Activated CD8-positive, alpha-beta T cell treated with anti-CD3 and anti-CD28 coated beads, Interleukin-2, amount 10 ng/mL, durations not matched to agents 7 days and 5 days (primary cell): ENCODE data around the gene RPS23. TPM values are rescaled to one million over a fixed set of nuclear protein-coding genes. Genes with fewer than 3 reads are reported as not detected.
"Not testable (repeated sequence)": the region's sequence is repeated elsewhere in the genome, so short reads cannot be mapped to it uniquely, and the experiment has no call there.

Experiments used
- ATAC-seq: fragments of 150-1000 bp; cut with Tn5 transposase; one replicate; pipeline ENCODE4 v1.10.0; 2021; ENCODE audit warnings: moderate library complexity
- CTCF ChIA-PET: fragments of 350-600 bp; sonication (Branson Sonifier 250); formaldehyde crosslinking; loops from one replicate; lab custom pipeline; 2021; ENCODE audit warnings: antibody characterized with exemption; lab: Charles Lee
- POLR2A ChIA-PET: fragments of 350-600 bp; sonication (Branson Sonifier 250); formaldehyde crosslinking; loops from one replicate; lab custom pipeline; 2021; ENCODE audit warnings: antibody characterized with exemption; lab: Charles Lee
- DNase-seq: peaks from one replicate; pipeline ENCODE4 v3.0.0-alpha.2; 2020
- H3K27ac Mint-ChIP-seq: one replicate; pipeline ENCODE4 v1.8.0; 2021; ENCODE audit warnings: mild to moderate bottlenecking, mixed read lengths
- H3K27me3 Mint-ChIP-seq: one replicate; pipeline ENCODE4 v1.8.0; 2021; ENCODE audit warnings: low read depth, mixed read lengths
- H3K36me3 Mint-ChIP-seq: one replicate; pipeline ENCODE4 v1.8.0; 2021; ENCODE audit warnings: low read depth, mixed read lengths
- H3K4me1 Mint-ChIP-seq: one replicate; pipeline ENCODE4 v1.8.0; 2021; ENCODE audit warnings: low read depth, mixed read lengths
- H3K4me3 Mint-ChIP-seq: one replicate; pipeline ENCODE4 v1.8.0; 2021; ENCODE audit warnings: mild to moderate bottlenecking, mixed read lengths
- H3K9me3 Mint-ChIP-seq: one replicate; pipeline ENCODE4 v1.8.0; 2022; ENCODE audit warnings: mixed read lengths; ENCODE audit not compliant: insufficient read depth
- total RNA-seq, 2 experiments: library from RNA; stranded (reverse); gene quantifications; one replicate each; pipeline ENCODE4 v1.2.3, GENCODE V29; 2021

RPS23 gene
- total RNA-seq, 2 experiments from 2014 or later: 1,914 to 1,974 TPM

- H3K9me3 Mint-ChIP-seq, CTCF ChIA-PET, H3K4me1 Mint-ChIP-seq, POLR2A ChIA-PET, H3K27ac Mint-ChIP-seq, H3K27me3 Mint-ChIP-seq, H3K4me3 Mint-ChIP-seq, DNase-seq, ATAC-seq: not testable (repeated sequence)
- peaks cover 34% of the 10 kb centered on the region for H3K36me3 Mint-ChIP-seq
These were observed 10.7 kb downstream of the RPS23 start for GRCh38 chr5:82267297-82267933.

- CTCF ChIA-PET: interaction anchor here (0.8 kb wide), 1 partner anchor 10 kb away, joined by 3 read pairs; no protein-coding TSS in a partner anchor
- DNase-seq (no peak), ATAC-seq (no peak)
- Mint-ChIP-seq H3K9me3 (no peaks in the 10 kb centered on the region), H3K27ac (no peak overlapping the region), H3K27me3 (no peaks in the 10 kb centered on the region), H3K36me3 (peaks cover 24% of the 10 kb centered on the region), H3K4me3 (no peak overlapping the region), H3K4me1 (no peaks in the 10 kb centered on the region)
- POLR2A ChIA-PET: interaction anchor here (0.6 to 0.7 kb wide), 2 partner anchors 13 to 754 kb away, joined by 3 read pairs; partner anchors contain the start of gene RPS23
These were observed 13.1 kb downstream of the RPS23 start for GRCh38 chr5:82265047-82265446.

GRCh38 chr5:82259172-82259800 is 18.9 kb downstream of the RPS23 start:
- no peak overlapping the region for H3K27ac Mint-ChIP-seq
- CTCF ChIA-PET: interaction anchor here (0.6 to 1.8 kb wide), 10 partner anchors 12 to 800 kb away, joined by 3 to 7 read pairs (median 3); partner anchors contain the start of gene SSBP2
- H3K9me3 Mint-ChIP-seq: no peaks in the 10 kb centered on the region
- DNase-seq (no peak), ATAC-seq (no peak)
- H3K36me3 Mint-ChIP-seq: no peaks in the 10 kb centered on the region
- H3K4me3 Mint-ChIP-seq: no peak overlapping the region
- no peaks in the 10 kb centered on the region for H3K27me3 Mint-ChIP-seq
- POLR2A ChIA-PET: no interaction called here
- no peaks in the 10 kb centered on the region for H3K4me1 Mint-ChIP-seq

GRCh38 chr5:82257729-82258128 is 20.4 kb downstream of the RPS23 start:
- Mint-ChIP-seq H3K9me3 (no peaks in the 10 kb centered on the region), H3K4me3 (no peak overlapping the region), H3K27ac (no peak overlapping the region), H3K36me3 (no peaks in the 10 kb centered on the region), H3K4me1 (no peaks in the 10 kb centered on the region), H3K27me3 (no peaks in the 10 kb centered on the region)
- DNase-seq: no peak
- CTCF ChIA-PET: interaction anchor here (1.2 kb wide), 1 partner anchor 32 kb away, joined by 3 read pairs; no protein-coding TSS in a partner anchor
- POLR2A ChIA-PET: interaction anchor here (0.7 kb wide), 1 partner anchor 20 kb away, joined by 3 read pairs; the partner anchor contains the start of gene RPS23
- ATAC-seq: no peak

GRCh38 chr5:82257247-82257646 is 20.9 kb downstream of the RPS23 start:
- H3K27ac Mint-ChIP-seq: no peak overlapping the region
- no peaks in the 10 kb centered on the region for H3K4me1 Mint-ChIP-seq
- ATAC-seq: no peak
- no peak overlapping the region for H3K4me3 Mint-ChIP-seq
- H3K36me3 Mint-ChIP-seq: no peaks in the 10 kb centered on the region
- DNase-seq: no peak
- ChIA-PET CTCF (interaction anchor here (1.2 kb wide), 1 partner anchor 31 kb away, joined by 3 read pairs; no protein-coding TSS in a partner anchor), POLR2A (interaction anchor here (0.7 kb wide), 1 partner anchor 21 kb away, joined by 3 read pairs; the partner anchor contains the start of gene RPS23)
- no peaks in the 10 kb centered on the region for H3K9me3 Mint-ChIP-seq
- no peaks in the 10 kb centered on the region for H3K27me3 Mint-ChIP-seq

GRCh38 chr5:82255844-82256243 is 22.3 kb downstream of the RPS23 start:
- Mint-ChIP-seq H3K4me1 (no peaks in the 10 kb centered on the region), H3K27me3 (no peaks in the 10 kb centered on the region), H3K27ac (no peak overlapping the region), H3K4me3 (no peak overlapping the region), H3K9me3 (no peaks in the 10 kb centered on the region), H3K36me3 (no peaks in the 10 kb centered on the region)
- CTCF ChIA-PET: interaction anchor here (0.8 to 1.4 kb wide), 4 partner anchors 8 to 830 kb away, joined by 3 to 4 read pairs (median 3); no protein-coding TSS in a partner anchor
- POLR2A ChIA-PET: no interaction called here
- DNase-seq (no peak), ATAC-seq (no peak)

- H3K36me3 Mint-ChIP-seq: peaks cover 4% of the 10 kb centered on the region
- DNase-seq (no peak), ATAC-seq (no peak)
- peaks cover 6% of the 10 kb centered on the region for H3K9me3 Mint-ChIP-seq
- ChIA-PET CTCF (no interaction called here), POLR2A (no interaction called here)
- H3K4me3 Mint-ChIP-seq: no peak overlapping the region
- no peak overlapping the region for H3K27ac Mint-ChIP-seq
- H3K27me3 Mint-ChIP-seq: no peaks in the 10 kb centered on the region
- no peaks in the 10 kb centered on the region for H3K4me1 Mint-ChIP-seq
These were observed 25.4 kb downstream of the RPS23 start for GRCh38 chr5:82252744-82253143.

GRCh38 chr5:82246960-82247574 is 31.1 kb downstream of the RPS23 start:
- POLR2A ChIA-PET: no interaction called here

GRCh38 chr5:82244854-82245635 is 33.1 kb downstream of the RPS23 start:
- DNase-seq (no peak), ATAC-seq (no peak)
- Mint-ChIP-seq H3K4me3 (no peak overlapping the region), H3K27ac (no peak overlapping the region), H3K36me3 (peaks cover 9% of the 10 kb centered on the region), H3K4me1 (no peaks in the 10 kb centered on the region), H3K9me3 (peaks cover 15% of the 10 kb centered on the region), H3K27me3 (no peaks in the 10 kb centered on the region)
- CTCF ChIA-PET: no interaction called here
- POLR2A ChIA-PET: no interaction called here

More at GRCh38 chr5:82246960-82247574, 31.1 kb downstream of the RPS23 start:
- CTCF ChIA-PET: interaction anchor here (0.7 to 1.4 kb wide), 2 partner anchors 22 to 876 kb away, joined by 3 to 8 read pairs; no protein-coding TSS in a partner anchor
- Mint-ChIP-seq H3K27ac (no peak overlapping the region), H3K4me3 (no peak overlapping the region), H3K9me3 (peaks cover 15% of the 10 kb centered on the region), H3K4me1 (no peaks in the 10 kb centered on the region), H3K27me3 (no peaks in the 10 kb centered on the region), H3K36me3 (peaks cover 9% of the 10 kb centered on the region)
- no peak for DNase-seq
- no peak for ATAC-seq

- DNase-seq: no peak
- H3K36me3 Mint-ChIP-seq: peaks cover 9% of the 10 kb centered on the region
- H3K27ac Mint-ChIP-seq: no peak overlapping the region
- H3K4me1 Mint-ChIP-seq: no peaks in the 10 kb centered on the region
- ATAC-seq: no peak
- no peak overlapping the region for H3K4me3 Mint-ChIP-seq
- ChIA-PET POLR2A (no interaction called here), CTCF (no interaction called here)
- no peaks in the 10 kb centered on the region for H3K27me3 Mint-ChIP-seq
- H3K9me3 Mint-ChIP-seq: peaks cover 15% of the 10 kb centered on the region
These were observed 34.0 kb downstream of the RPS23 start for GRCh38 chr5:82244151-82244550.

GRCh38 chr5:82234885-82235284 is 43.3 kb downstream of the RPS23 start:
- H3K27ac Mint-ChIP-seq: no peak overlapping the region
- DNase-seq (no peak), ATAC-seq (no peak)
- H3K4me1 Mint-ChIP-seq: no peaks in the 10 kb centered on the region
- no peaks in the 10 kb centered on the region for H3K9me3 Mint-ChIP-seq
- CTCF ChIA-PET: interaction anchor here (1.6 kb wide), 1 partner anchor 9 kb away, joined by 7 read pairs; no protein-coding TSS in a partner anchor
- POLR2A ChIA-PET: no interaction called here
- no peaks in the 10 kb centered on the region for H3K36me3 Mint-ChIP-seq
- H3K27me3 Mint-ChIP-seq: no peaks in the 10 kb centered on the region
- H3K4me3 Mint-ChIP-seq: no peak overlapping the region
